ENCODE data around the gene MED26.

The MED26 gene

DNA sequence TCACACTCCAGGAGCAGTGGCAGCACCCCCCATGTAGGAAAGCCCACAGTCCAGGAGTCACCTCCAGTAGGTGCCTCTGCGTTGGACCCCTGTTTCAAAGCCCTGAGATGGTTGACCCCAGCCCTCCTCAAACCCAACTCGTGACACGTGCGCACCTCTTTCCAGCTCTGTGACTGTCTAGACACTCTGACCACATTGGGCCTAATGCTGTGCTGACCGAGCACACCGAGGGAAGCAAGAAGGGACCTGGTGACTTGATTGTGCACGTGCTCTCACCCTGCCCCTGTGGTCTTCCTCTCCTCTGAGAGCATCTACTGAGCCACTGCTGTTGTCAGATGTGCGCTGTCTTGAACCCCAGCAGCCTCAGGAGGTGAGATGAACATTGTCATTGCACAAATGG is 32.9 kb downstream of the MED26 start:
- no peak for DNase-seq
- H3K36me3 ChIP-seq (replicated peaks): no peaks in the 10 kb centered on the region
- no peaks in the 10 kb centered on the region for H3K27me3 ChIP-seq (replicated peaks)
- in situ Hi-C loops (cut with HindIII; ENCODE audit: low pct_ligation_motif_present, low sequenced_read_pairs): no loop called here
- H3K4me3 ChIP-seq (ENCODE audit: low read depth, low read length): no peak overlapping the region
- H3K27ac ChIP-seq: no peak overlapping the region
- TF ChIP-seq, protein P1, sequence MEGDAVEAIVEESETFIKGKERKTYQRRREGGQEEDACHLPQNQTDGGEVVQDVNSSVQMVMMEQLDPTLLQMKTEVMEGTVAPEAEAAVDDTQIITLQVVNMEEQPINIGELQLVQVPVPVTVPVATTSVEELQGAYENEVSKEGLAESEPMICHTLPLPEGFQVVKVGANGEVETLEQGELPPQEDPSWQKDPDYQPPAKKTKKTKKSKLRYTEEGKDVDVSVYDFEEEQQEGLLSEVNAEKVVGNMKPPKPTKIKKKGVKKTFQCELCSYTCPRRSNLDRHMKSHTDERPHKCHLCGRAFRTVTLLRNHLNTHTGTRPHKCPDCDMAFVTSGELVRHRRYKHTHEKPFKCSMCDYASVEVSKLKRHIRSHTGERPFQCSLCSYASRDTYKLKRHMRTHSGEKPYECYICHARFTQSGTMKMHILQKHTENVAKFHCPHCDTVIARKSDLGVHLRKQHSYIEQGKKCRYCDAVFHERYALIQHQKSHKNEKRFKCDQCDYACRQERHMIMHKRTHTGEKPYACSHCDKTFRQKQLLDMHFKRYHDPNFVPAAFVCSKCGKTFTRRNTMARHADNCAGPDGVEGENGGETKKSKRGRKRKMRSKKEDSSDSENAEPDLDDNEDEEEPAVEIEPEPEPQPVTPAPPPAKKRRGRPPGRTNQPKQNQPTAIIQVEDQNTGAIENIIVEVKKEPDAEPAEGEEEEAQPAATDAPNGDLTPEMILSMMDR (IDR thresholded peaks at IDR 0.05; ENCODE audit: low read depth, low read length, missing control alignments): no peak

DNA sequence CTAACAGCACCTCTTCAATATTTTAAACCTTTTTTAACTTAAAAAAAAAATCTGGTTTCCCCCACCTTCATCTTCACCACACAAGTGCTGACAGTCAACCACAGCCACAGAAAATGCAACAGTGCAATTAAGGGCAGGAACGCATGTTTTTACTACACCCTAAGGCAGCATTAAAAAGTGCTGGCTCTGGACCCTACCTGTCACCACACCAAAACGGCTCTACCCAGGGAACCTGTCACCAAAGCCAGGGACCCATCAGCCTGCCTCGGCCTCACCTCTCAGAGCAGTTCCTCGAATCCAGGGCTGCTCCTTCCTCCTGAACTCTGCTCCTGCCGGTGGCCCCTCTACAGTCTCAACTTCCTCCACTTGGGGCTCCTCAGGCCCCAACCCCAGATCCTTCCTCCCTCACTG is 33.3 kb downstream of the MED26 start:
- no peak for DNase-seq
- Histone ChIP-seq H3K4me3 (ENCODE audit: low read depth, low read length) (no peak overlapping the region), H3K27me3 (replicated peaks) (no peaks in the 10 kb centered on the region), H3K36me3 (replicated peaks) (no peaks in the 10 kb centered on the region), H3K27ac (no peak overlapping the region)
- in situ Hi-C loops (cut with HindIII; ENCODE audit: low pct_ligation_motif_present, low sequenced_read_pairs): no loop called here
- TF ChIP-seq, protein P1 (IDR thresholded peaks at IDR 0.05; ENCODE audit: low read depth, low read length, missing control alignments): no peak

GRCh38 chr19:16594131-16594586 is 33.8 kb downstream of the MED26 start:
- Histone ChIP-seq H3K36me3 (replicated peaks) (no peaks in the 10 kb centered on the region), H3K27me3 (replicated peaks) (no peaks in the 10 kb centered on the region), H3K4me3 (ENCODE audit: low read depth, low read length) (no peak overlapping the region), H3K27ac (no peak overlapping the region)
- TF ChIP-seq, protein P1 (IDR thresholded peaks at IDR 0.05; ENCODE audit: low read depth, low read length, missing control alignments): no peak
- in situ Hi-C loops (cut with HindIII; ENCODE audit: low pct_ligation_motif_present, low sequenced_read_pairs): no loop called here
- DNase-seq: no peak

GRCh38 chr19:16593181-16593580 is 34.8 kb downstream of the MED26 start:
- DNase-seq: no peak
- H3K36me3 ChIP-seq (replicated peaks): no peaks in the 10 kb centered on the region
- H3K4me3 ChIP-seq (ENCODE audit: low read depth, low read length): no peak overlapping the region
- TF ChIP-seq, protein P1 (IDR thresholded peaks at IDR 0.05; ENCODE audit: low read depth, low read length, missing control alignments): no peak
- in situ Hi-C loops (cut with HindIII; ENCODE audit: low pct_ligation_motif_present, low sequenced_read_pairs): no loop called here
- H3K27me3 ChIP-seq (replicated peaks): no peaks in the 10 kb centered on the region
- H3K27ac ChIP-seq: no peak overlapping the region

GRCh38 chr19:16591803-16592556 is 36.0 kb downstream of the MED26 start:
- Histone ChIP-seq H3K4me3 (ENCODE audit: low read depth, low read length) (no peak overlapping the region), H3K36me3 (replicated peaks) (no peaks in the 10 kb centered on the region), H3K27ac (no peak overlapping the region), H3K27me3 (replicated peaks) (no peaks in the 10 kb centered on the region)
- no peak for DNase-seq
- in situ Hi-C loops (cut with HindIII; ENCODE audit: low pct_ligation_motif_present, low sequenced_read_pairs): no loop called here
- TF ChIP-seq, protein P1 (IDR thresholded peaks at IDR 0.05; ENCODE audit: low read depth, low read length, missing control alignments): no peak

Data from brain microvascular endothelial cell (primary cell).